ENCODE data around the gene BATF3. TPM values are rescaled to one million over a fixed set of nuclear protein-coding genes. Genes with fewer than 3 reads are reported as not detected.

Gene BATF3
- total and polyA plus RNA-seq, 2 experiments from 2014 or later: 0.46 to 0.86 TPM

DNA sequence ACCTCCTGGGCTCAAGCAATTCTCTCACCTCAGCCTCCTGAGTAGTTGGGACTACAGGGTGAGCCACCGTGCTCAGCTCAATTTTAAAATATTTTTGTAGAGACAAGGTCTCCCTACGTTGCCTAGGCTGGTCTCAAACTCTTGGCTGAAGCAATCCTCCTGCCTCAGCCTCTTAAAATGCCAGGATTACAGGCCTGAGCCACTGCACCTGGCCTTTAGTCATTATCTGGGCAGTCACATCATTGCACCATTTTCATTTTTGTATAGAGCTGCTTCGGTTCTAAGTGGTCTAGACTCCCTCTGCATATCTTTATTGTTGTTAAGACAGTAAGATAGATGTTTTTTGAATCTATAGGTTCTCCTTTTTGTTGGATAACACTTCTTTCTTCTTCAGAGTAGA lies 51.2 kb downstream of the BATF3 start:
- peaks cover 10% of the 10 kb centered on the region for H3K4me1 ChIP-seq (ENCODE audit: insufficient read depth)
- no peaks in the 10 kb centered on the region for H3K9me2 ChIP-seq (ENCODE audit: insufficient read depth)
- 0 out of 2 replicates have a peak, but pooled peaks cover 2% of the 10 kb centered on the region for H3K27me3 ChIP-seq (replicated peaks; ENCODE audit: insufficient read depth)
- H3K36me3 ChIP-seq (ENCODE audit: low read depth): no peaks in the 10 kb centered on the region
- no peaks in the 10 kb centered on the region for H3K9me3 ChIP-seq (ENCODE audit: low read depth)
- in situ Hi-C loops (cut with MboI): no loop called here
- 79 to 86% methylated on average over 3 of the region's 3 CpGs for WGBS, 2 experiments (ENCODE audit: low coverage in 1 of 2, low lambda C conversion rate in 2 of 2, missing lambda C conversion rate in 2 of 2)
- H3K4me3 ChIP-seq: no peak overlapping the region
- no peak overlapping the region for H2AFZ ChIP-seq
- no peaks in the 10 kb centered on the region for H3K79me2 ChIP-seq (ENCODE audit: insufficient read depth)
- H3K4me2 ChIP-seq (ENCODE audit: unreplicated experiment): no peak overlapping the region
- H3K27ac ChIP-seq: no peak overlapping the region
- no peak for DNase-seq
- TF ChIP-seq EZH2phosphoT487 (IDR thresholded peaks at IDR 0.05; ENCODE audit: insufficient read depth, low read depth): no peak
- no peak for TF ChIP-seq EZH2 (IDR thresholded peaks at IDR 0.05; ENCODE audit: insufficient read depth, poor library complexity, severe bottlenecking)
- no peak overlapping the region for H3K9ac ChIP-seq
- H4K20me1 ChIP-seq (ENCODE audit: insufficient read depth): no peaks in the 10 kb centered on the region
- peaks cover 15% of the 10 kb centered on the region for H3F3A ChIP-seq (ENCODE audit: insufficient read depth)

DNA sequence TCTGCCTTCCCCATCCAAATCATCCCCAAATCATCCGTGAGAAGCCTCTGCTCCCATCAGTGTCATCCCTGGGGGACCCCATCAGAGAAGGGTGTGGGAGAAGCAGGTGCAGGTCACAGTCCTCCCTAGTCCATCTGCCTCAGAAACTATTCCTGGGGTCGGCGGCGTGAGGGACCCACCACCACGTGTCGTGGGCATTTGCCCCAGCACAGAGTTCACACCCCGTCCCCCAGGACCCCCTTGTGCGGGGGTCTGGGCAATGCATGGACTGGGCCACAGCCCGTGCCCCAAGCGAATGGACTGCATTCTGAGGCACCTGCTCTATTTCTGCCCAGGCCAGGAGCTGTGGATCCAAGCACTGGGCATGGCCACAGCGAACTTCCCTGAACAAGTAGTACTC lies 52.6 kb downstream of the BATF3 start:
- H3K9me2 ChIP-seq (ENCODE audit: insufficient read depth): no peaks in the 10 kb centered on the region
- in situ Hi-C loops (cut with MboI): no loop called here
- H3K27ac ChIP-seq: no peak overlapping the region
- H3K9me3 ChIP-seq (ENCODE audit: low read depth): no peaks in the 10 kb centered on the region
- H3K4me1 ChIP-seq (ENCODE audit: insufficient read depth): peaks cover 10% of the 10 kb centered on the region
- no peak overlapping the region for H3K4me3 ChIP-seq
- H3K4me2 ChIP-seq (ENCODE audit: unreplicated experiment): no peak overlapping the region
- H3K36me3 ChIP-seq (ENCODE audit: low read depth): no peaks in the 10 kb centered on the region
- no peak for DNase-seq
- no peak overlapping the region for H2AFZ ChIP-seq
- H4K20me1 ChIP-seq (ENCODE audit: insufficient read depth): no peaks in the 10 kb centered on the region
- WGBS, 2 experiments (ENCODE audit: low coverage in 1 of 2, low lambda C conversion rate in 2 of 2, missing lambda C conversion rate in 2 of 2): 67% methylated on average over 11 of the region's 11 CpGs
- TF ChIP-seq EZH2 (IDR thresholded peaks at IDR 0.05; ENCODE audit: insufficient read depth, poor library complexity, severe bottlenecking): no peak
- no peak for TF ChIP-seq EZH2phosphoT487 (IDR thresholded peaks at IDR 0.05; ENCODE audit: insufficient read depth, low read depth)
- H3K79me2 ChIP-seq (ENCODE audit: insufficient read depth): no peaks in the 10 kb centered on the region
- H3K27me3 ChIP-seq (replicated peaks; ENCODE audit: insufficient read depth): 0 out of 2 replicates have a peak, but pooled peaks cover 2% of the 10 kb centered on the region
- H3K9ac ChIP-seq: no peak overlapping the region
- H3F3A ChIP-seq (ENCODE audit: insufficient read depth): peaks cover 10% of the 10 kb centered on the region

GRCh38 chr1:212646588-212646987 lies 53.1 kb downstream of the BATF3 start:
- Histone ChIP-seq H2AFZ (no peak overlapping the region), H3K79me2 (ENCODE audit: insufficient read depth) (no peaks in the 10 kb centered on the region), H3K9me3 (ENCODE audit: low read depth) (no peaks in the 10 kb centered on the region), H3K4me3 (no peak overlapping the region), H4K20me1 (ENCODE audit: insufficient read depth) (no peaks in the 10 kb centered on the region), H3K9me2 (ENCODE audit: insufficient read depth) (no peaks in the 10 kb centered on the region), H3K4me1 (ENCODE audit: insufficient read depth) (peaks cover 6% of the 10 kb centered on the region; the same call in 1 of the 2 replicates), H3K27me3 (replicated peaks; ENCODE audit: insufficient read depth) (0 out of 2 replicates have a peak, but pooled peaks cover 2% of the 10 kb centered on the region), H3K36me3 (ENCODE audit: low read depth) (no peaks in the 10 kb centered on the region), H3K27ac (no peak overlapping the region), H3K9ac (no peak overlapping the region), H3K4me2 (ENCODE audit: unreplicated experiment) (no peak overlapping the region), H3F3A (ENCODE audit: insufficient read depth) (peaks cover 7% of the 10 kb centered on the region)
- 71 to 72% methylated on average over 18 to 19 of the region's 19 CpGs for WGBS, 2 experiments (ENCODE audit: low coverage in 1 of 2, low lambda C conversion rate in 2 of 2, missing lambda C conversion rate in 2 of 2)
- TF ChIP-seq EZH2 (IDR thresholded peaks at IDR 0.05; ENCODE audit: insufficient read depth, poor library complexity, severe bottlenecking) (no peak), EZH2phosphoT487 (IDR thresholded peaks at IDR 0.05; ENCODE audit: insufficient read depth, low read depth) (no peak)
- DNase-seq: no peak
- in situ Hi-C loops (cut with MboI): no loop called here

DNA sequence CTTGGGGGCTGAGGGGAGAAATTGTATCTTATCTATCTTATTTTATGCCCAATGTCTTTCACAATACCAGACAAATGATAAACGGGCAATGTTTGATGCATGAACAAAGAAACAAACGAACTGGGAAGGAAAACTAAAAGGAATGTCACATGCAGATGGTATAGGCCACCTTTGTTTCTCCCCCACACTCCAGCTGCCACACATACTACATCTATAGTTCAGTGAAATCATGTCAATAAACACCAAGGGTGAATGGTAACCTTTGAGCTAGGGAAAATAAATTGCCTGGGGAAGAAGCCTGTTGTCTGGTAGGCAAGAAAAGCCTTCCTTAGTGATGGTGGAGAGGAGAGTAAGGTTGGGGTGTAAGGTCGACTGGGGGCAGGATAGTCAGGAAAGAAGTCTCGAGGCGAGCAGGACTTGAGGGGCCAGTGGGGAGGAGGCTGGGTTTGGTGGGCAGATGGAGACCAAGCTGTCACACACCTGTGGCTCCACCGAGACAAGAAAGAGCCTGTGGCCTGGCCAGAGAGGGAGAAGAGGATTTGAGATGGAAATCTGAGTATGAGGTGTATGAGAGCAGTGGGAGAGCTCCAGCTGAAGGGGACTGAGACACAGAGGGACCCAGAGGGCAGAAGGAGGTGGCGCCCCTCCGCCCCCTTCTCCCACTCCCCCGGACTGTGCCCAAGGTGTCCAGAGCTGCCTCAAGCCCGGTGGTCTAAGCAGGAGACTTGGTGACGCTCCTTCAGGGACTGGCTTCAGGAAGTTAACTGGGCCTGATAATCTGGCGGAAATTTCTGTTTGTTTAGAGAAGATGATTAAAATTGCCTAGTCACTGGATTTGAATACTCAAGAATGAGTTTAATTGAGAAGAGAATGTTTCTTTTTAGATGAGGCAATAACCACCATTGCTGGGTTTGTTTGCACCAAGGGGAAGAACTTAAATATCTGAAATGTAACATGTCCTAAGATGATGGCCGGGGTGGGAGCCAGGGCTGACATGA lies 53.8 kb downstream of the BATF3 start:
- Histone ChIP-seq H3K4me2 (ENCODE audit: unreplicated experiment) (no peak overlapping the region), H3K9ac (no peak overlapping the region), H3K27ac (no peak overlapping the region), H4K20me1 (ENCODE audit: insufficient read depth) (no peaks in the 10 kb centered on the region), H3F3A (ENCODE audit: insufficient read depth) (peaks cover under 1% of the 10 kb centered on the region; the same call in 1 of the 2 replicates), H3K27me3 (replicated peaks; ENCODE audit: insufficient read depth) (0 out of 2 replicates have a peak, but pooled peaks cover 2% of the 10 kb centered on the region), H3K4me1 (ENCODE audit: insufficient read depth) (no peaks in the 10 kb centered on the region), H3K79me2 (ENCODE audit: insufficient read depth) (no peaks in the 10 kb centered on the region), H3K4me3 (no peak overlapping the region), H3K36me3 (ENCODE audit: low read depth) (no peaks in the 10 kb centered on the region), H3K9me2 (ENCODE audit: insufficient read depth) (no peaks in the 10 kb centered on the region), H2AFZ (no peak overlapping the region), H3K9me3 (ENCODE audit: low read depth) (no peaks in the 10 kb centered on the region)
- DNase-seq: no peak
- in situ Hi-C loops (cut with MboI): no loop called here
- TF ChIP-seq EZH2 (IDR thresholded peaks at IDR 0.05; ENCODE audit: insufficient read depth, poor library complexity, severe bottlenecking) (no peak), EZH2phosphoT487 (IDR thresholded peaks at IDR 0.05; ENCODE audit: insufficient read depth, low read depth) (no peak)
- 70 to 72% methylated on average over 12 to 13 of the region's 13 CpGs for WGBS, 2 experiments (ENCODE audit: low coverage in 1 of 2, low lambda C conversion rate in 2 of 2, missing lambda C conversion rate in 2 of 2)
